Hepatocyte (in vitro differentiated cells): ENCODE measurements around the gene TDRD5.

ENCODE experiments used
- EZH2 ChIP-seq: fragments of 200-600 bp; sonication (generic); IDR thresholded peaks from 2 replicates; pipeline ENCODE4 v1.6.1; 2016; ENCODE audit warnings: antibody characterized with exemption, mild to moderate bottlenecking, borderline replicate concordance
- EZH2phosphoT487 ChIP-seq: fragments of 200-600 bp; sonication (generic); IDR thresholded peaks from one replicate; pipeline ENCODE4 v1.6.1; 2018; ENCODE audit warnings: antibody characterized with exemption, mild to moderate bottlenecking, low read depth, moderate library complexity; ENCODE audit not compliant: unreplicated experiment, severe bottlenecking
- TF ChIP-seq, protein P1 (sequence below): fragments of 200-600 bp; sonication (generic); IDR thresholded peaks from 2 replicates; pipeline ENCODE4 v1.5.1; 2016; ENCODE audit warnings: antibody characterized with exemption, mild to moderate bottlenecking; ENCODE audit not compliant: poor library complexity

DNA sequence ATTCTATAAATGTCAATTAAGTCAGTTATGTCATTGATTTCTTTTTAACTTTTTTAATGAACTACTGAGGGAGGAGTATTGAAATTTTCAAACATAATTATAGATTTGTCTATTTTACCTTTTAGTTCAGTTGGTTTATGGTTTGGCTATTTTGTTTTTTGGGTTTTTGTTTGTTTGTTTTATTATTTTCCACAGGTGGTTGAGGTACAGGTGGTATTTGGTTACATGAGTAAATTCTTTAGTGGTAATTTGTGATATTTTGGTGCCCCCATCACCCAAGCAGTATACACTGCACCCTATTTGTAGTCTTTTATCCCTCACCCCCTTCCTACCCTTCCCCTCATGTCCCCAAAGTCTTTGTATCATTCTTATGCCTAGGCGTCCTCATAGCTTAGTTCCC is 9.5 kb downstream of the TDRD5 start:
- TF ChIP-seq, protein P1, sequence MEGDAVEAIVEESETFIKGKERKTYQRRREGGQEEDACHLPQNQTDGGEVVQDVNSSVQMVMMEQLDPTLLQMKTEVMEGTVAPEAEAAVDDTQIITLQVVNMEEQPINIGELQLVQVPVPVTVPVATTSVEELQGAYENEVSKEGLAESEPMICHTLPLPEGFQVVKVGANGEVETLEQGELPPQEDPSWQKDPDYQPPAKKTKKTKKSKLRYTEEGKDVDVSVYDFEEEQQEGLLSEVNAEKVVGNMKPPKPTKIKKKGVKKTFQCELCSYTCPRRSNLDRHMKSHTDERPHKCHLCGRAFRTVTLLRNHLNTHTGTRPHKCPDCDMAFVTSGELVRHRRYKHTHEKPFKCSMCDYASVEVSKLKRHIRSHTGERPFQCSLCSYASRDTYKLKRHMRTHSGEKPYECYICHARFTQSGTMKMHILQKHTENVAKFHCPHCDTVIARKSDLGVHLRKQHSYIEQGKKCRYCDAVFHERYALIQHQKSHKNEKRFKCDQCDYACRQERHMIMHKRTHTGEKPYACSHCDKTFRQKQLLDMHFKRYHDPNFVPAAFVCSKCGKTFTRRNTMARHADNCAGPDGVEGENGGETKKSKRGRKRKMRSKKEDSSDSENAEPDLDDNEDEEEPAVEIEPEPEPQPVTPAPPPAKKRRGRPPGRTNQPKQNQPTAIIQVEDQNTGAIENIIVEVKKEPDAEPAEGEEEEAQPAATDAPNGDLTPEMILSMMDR, result no peak
- no peak for TF ChIP-seq EZH2
- TF ChIP-seq EZH2phosphoT487, result no peak
